ENCODE results near the gene RBM20. TPM values are rescaled to one million over a fixed set of nuclear protein-coding genes. Genes with fewer than 3 reads are reported as not detected.

Gene RBM20
- total RNA-seq, 1 donor: 0.09 TPM

DNA sequence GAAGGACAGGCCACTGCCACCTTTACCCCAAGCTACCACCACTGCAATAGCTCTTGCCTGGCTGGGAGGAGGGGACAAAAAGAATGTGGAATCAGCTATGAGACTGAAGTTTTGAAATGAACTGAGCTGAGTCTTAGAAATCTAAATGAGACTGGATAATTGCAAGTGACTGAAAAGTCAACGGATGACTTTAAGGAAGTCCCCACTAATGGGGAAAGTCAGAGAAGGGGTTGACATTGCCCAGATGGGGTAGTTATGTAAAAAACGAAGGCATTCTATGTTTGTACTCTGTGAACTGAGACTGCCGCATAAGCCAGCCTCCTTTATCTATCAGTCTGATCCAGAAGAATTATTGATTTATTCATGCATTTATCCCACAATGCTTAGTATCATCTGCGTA is 67.2 kb downstream of the RBM20 start:
- H3K4me3 ChIP-seq (ENCODE audit: low read depth, low read length): no peak overlapping the region
- DNase-seq (ENCODE audit: low read depth): no peak
- TF ChIP-seq, protein P1, sequence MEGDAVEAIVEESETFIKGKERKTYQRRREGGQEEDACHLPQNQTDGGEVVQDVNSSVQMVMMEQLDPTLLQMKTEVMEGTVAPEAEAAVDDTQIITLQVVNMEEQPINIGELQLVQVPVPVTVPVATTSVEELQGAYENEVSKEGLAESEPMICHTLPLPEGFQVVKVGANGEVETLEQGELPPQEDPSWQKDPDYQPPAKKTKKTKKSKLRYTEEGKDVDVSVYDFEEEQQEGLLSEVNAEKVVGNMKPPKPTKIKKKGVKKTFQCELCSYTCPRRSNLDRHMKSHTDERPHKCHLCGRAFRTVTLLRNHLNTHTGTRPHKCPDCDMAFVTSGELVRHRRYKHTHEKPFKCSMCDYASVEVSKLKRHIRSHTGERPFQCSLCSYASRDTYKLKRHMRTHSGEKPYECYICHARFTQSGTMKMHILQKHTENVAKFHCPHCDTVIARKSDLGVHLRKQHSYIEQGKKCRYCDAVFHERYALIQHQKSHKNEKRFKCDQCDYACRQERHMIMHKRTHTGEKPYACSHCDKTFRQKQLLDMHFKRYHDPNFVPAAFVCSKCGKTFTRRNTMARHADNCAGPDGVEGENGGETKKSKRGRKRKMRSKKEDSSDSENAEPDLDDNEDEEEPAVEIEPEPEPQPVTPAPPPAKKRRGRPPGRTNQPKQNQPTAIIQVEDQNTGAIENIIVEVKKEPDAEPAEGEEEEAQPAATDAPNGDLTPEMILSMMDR (IDR thresholded peaks at IDR 0.05; ENCODE audit: insufficient read depth, low read length): no peak

DNA sequence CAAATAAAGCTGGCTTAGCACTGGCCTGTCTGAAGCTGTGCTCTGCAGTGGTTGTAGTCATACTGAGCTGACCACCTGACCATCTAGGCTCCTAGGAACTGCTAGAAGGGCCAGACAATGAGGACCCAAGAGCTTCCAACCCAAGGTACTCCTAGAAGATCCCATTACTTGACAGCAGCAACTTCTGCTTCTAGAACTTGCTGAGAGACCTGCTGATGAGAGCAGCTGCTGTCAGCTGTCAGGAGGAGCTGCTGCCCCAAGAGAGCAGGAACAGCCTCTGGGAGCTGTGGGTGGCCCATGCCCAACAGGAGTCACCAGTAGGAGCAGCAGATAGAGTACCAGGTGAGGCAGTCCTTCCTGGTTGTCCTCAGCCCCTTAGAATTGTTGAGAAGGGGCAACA is 70.2 kb downstream of the RBM20 start:
- TF ChIP-seq, protein P1 (IDR thresholded peaks at IDR 0.05; ENCODE audit: insufficient read depth, low read length): no peak

DNA sequence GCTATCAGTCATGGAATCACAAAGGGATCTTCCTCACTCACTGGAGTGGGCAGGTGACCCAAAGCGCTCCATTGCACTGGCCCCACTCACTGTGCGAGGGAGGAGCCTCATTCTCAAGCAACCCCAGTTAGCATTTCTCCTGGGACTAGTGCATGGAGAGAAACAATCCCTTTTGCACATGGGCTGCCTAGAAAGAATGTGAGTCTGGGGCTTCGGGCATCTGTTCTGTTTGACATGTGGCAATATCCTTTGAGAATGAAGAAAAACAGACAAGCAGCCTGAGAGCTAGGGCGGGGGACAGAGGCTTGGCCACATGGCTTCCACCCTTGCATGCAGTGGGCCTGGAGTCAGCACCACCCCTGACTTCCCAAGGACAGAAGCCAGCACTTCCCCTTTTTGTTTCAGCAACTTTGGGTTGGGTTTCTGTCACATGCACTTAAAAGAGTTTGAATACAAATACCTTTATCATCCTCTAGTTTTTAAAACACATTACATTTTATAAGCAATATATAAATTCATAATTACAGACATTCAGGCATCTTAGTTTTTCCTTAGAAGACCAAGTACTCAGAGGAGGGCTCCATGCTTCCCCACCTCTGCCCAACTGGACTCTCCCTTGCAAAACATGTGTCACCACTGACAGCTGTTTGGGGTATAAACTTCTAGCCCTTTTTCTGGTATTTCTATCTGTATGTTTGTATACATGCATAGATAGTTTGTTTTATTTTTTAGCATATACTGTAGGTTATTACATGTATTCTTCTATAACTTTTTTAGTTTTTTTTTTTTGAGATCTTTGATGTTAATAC is 73.8 kb downstream of the RBM20 start:
- DNase-seq (ENCODE audit: low read depth): no peak
- TF ChIP-seq, protein P1 (IDR thresholded peaks at IDR 0.05; ENCODE audit: insufficient read depth, low read length): no peak
- H3K4me3 ChIP-seq (ENCODE audit: low read depth, low read length): no peak overlapping the region

More for the DNA sequence above, 70.2 kb downstream of the RBM20 start:
- H3K4me3 ChIP-seq (ENCODE audit: low read depth, low read length): no peak overlapping the region
- DNase-seq (ENCODE audit: low read depth): no peak

DNA sequence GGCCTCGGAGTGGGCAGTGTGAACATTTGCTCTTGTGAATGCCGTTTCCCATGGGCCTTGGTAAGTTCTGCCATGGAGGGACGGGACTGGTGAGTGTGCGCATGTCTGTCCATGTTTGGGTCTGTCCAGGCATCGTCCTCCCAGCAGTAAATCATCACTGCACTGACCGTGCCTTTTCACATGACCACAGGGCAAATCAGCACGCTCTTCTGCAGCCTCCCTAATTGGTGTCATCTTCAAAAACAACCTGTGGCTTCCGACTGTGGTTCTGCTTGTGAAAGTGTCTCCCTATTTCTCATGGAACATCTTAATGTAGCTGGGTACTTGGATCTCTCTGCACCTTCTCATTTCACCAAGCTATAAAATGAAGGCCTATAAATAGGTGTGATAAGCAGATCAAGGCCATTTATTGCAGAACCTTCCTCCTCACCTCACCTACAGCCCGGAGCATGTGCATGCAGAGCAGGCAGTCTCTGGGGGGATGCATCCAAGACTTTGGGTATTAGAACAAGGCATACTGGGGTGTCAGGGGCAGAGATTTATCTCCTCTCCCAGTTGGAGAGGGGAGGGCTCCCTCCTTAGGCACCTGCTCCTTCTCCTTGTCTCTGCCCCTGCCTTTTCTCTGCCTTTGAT is 77.4 kb downstream of the RBM20 start:
- no peak overlapping the region for H3K4me3 ChIP-seq (ENCODE audit: low read depth, low read length)
- no peak for DNase-seq (ENCODE audit: low read depth)
- TF ChIP-seq, protein P1 (IDR thresholded peaks at IDR 0.05; ENCODE audit: insufficient read depth, low read length): no peak

DNA sequence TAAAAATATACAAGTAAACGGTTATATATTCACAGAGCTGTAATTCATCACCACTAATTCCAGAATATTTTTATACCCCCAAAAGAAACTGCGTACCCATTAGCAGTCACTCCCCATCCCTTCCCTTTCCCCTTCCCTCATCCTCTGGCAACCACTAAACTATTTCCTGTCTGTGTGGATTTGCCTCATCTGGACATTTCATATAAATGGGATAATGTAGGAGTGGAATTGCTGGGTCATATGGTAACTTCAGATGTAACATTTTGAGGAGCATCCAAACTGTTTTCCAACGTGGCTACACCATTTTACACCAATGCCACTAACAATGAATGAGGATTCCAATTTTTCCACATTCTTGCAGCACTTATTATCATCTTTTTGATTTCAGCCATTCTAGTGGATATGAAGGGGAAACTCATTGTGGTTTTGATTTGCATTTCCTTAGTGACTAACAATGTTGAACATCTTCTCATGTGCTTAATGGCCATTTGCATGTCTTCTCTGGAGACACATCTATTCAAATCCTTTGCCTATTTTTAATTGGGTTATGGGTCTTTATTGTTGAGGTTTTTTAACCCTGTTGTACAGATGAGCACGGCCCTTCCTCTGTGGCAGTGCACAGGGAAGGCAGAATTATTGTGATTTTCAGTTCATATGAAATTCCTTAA is 79.2 kb downstream of the RBM20 start:
- H3K4me3 ChIP-seq (ENCODE audit: low read depth, low read length): no peak overlapping the region
- TF ChIP-seq, protein P1 (IDR thresholded peaks at IDR 0.05; ENCODE audit: insufficient read depth, low read length): no peak
- no peak for DNase-seq (ENCODE audit: low read depth)

DNA sequence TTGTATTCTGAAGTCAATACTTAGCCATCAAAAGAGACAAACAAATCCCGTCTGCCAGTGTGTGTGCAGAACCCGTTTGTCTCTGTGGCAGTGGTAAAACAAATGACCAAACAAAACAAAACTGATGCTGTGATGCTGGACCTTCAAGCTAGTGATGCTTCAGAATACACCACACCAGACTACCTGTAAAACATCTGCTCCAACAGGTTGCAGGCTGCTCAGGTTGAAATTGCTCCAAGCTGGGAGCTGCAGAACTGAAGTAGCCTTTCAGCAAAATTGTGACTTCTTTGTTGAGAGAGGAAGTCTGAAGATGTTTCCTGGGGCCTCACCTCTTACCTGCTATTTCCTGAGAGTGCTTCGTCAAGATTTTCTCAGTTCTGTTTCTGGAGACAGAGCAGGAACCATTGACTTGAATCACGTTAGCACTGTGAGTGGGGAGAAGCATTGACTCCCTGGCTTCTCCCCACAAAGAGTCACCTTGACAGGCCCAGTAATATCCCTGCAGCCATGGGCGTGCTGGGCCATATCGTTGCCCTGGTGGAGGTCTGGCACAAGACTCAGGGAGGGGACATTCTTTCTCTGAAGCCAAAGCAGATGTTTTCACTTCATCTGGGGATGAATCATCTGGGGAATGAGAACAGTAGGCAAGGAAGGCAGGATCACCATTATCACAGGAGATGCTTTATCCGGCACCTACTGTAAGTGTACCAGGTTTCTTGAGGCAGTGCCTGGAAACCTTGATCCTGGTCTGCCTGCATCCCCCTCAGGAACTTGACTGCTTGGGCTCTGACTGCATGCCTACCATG is 80.2 kb downstream of the RBM20 start:
- H3K4me3 ChIP-seq (ENCODE audit: low read depth, low read length): no peak overlapping the region
- TF ChIP-seq, protein P1 (IDR thresholded peaks at IDR 0.05; ENCODE audit: insufficient read depth, low read length): no peak
- DNase-seq (ENCODE audit: low read depth): no peak
